CD4-positive, CD25-positive, alpha-beta regulatory T cell (primary cell): ENCODE data around the gene ATP6V1B1. TPM values are rescaled to one million over a fixed set of nuclear protein-coding genes. Genes with fewer than 3 reads are reported as not detected.

Experiments
- ATAC-seq, 2 donors: fragments of 150-1000 bp; cut with Tn5 transposase; one replicate each; pipeline ENCODE4 v1.10.0; 2021; ENCODE audit warnings: low read depth in 2 of 2, moderate number of reproducible peaks in 2 of 2, moderate library complexity in 1 of 2
- DNase-seq, 3 donors: peaks; one replicate each; pipeline versions ENCODE4 v3.0.0 to v3.0.0-alpha.2; 2012 to 2022; ENCODE audit warnings: mixed read lengths in 1 of 3
- H3K27ac ChIP-seq: one replicate; pipeline ENCODE4 v1.7.0; 2013; ENCODE audit warnings: mild to moderate bottlenecking, low read length; ENCODE audit not compliant: insufficient read depth, poor library complexity, severe bottlenecking
- H3K27me3 ChIP-seq: one replicate; pipeline ENCODE4 v1.7.0; 2013; ENCODE audit warnings: low read length; ENCODE audit not compliant: control insufficient read depth, insufficient read depth
- H3K36me3 ChIP-seq: one replicate; pipeline ENCODE4 v1.7.0; 2013; ENCODE audit warnings: mild to moderate bottlenecking, low read length, moderate library complexity; ENCODE audit not compliant: control insufficient read depth, insufficient read depth
- H3K4me1 ChIP-seq: 2 replicates; pipeline ENCODE4 v1.7.0; 2013; ENCODE audit warnings: mild to moderate bottlenecking, low read length; ENCODE audit not compliant: insufficient read depth, control insufficient read depth, poor library complexity, severe bottlenecking
- H3K4me3 ChIP-seq: one replicate; pipeline ENCODE4 v1.7.0; 2013; ENCODE audit warnings: low read depth, mild to moderate bottlenecking, low read length, moderate library complexity
- H3K9me3 ChIP-seq, 2 experiments: 1 replicate in 1 of 2; 2 replicates in 1 of 2; pipeline ENCODE4 v1.7.0; 2013; ENCODE audit warnings: low read length in 2 of 2, mild to moderate bottlenecking in 1 of 2, moderate library complexity in 1 of 2; ENCODE audit not compliant: control insufficient read depth in 2 of 2
- H3K27ac Mint-ChIP-seq, 3 donors: one replicate each; pipeline ENCODE4 v1.8.0; 2020 to 2022; ENCODE audit warnings: mild to moderate bottlenecking in 3 of 3, mixed read lengths in 3 of 3, moderate library complexity in 2 of 3
- H3K27me3 Mint-ChIP-seq: one replicate; pipeline ENCODE4 v1.8.0; 2022; ENCODE audit warnings: mild to moderate bottlenecking, mixed read lengths
- H3K36me3 Mint-ChIP-seq: one replicate; pipeline ENCODE4 v1.8.0; 2020; ENCODE audit warnings: mixed read lengths
- H3K4me1 Mint-ChIP-seq, 4 donors: one replicate each; pipeline ENCODE4 v1.8.0; 2020 to 2022; ENCODE audit warnings: mixed read lengths in 4 of 4, mild to moderate bottlenecking in 1 of 4
- H3K4me3 Mint-ChIP-seq, 4 donors: one replicate each; pipeline ENCODE4 v1.8.0; 2020 to 2022; ENCODE audit warnings: mild to moderate bottlenecking in 4 of 4, mixed read lengths in 4 of 4, moderate library complexity in 3 of 4
- H3K9me3 Mint-ChIP-seq, 7 donors: one replicate each; pipeline ENCODE4 v1.8.0; 2020 to 2022; ENCODE audit warnings: mixed read lengths in 7 of 7, mild to moderate bottlenecking in 3 of 7, moderate library complexity in 2 of 7
- polyA plus RNA-seq, 4 donors: library from polyadenylated mRNA; unstranded; fragments of 300-500 nt; fragmentation: Illumina TruSeq; gene quantifications; one replicate each; pipeline ENCODE4 v1.2.3, GENCODE V29; 2021
- total RNA-seq: library from RNA; stranded (reverse); gene quantifications from one replicate; pipeline ENCODE4 v1.2.3, GENCODE V29; 2022

Gene ATP6V1B1
- total and polyA plus RNA-seq, 5 donors from 2014 or later: not detected

DNA sequence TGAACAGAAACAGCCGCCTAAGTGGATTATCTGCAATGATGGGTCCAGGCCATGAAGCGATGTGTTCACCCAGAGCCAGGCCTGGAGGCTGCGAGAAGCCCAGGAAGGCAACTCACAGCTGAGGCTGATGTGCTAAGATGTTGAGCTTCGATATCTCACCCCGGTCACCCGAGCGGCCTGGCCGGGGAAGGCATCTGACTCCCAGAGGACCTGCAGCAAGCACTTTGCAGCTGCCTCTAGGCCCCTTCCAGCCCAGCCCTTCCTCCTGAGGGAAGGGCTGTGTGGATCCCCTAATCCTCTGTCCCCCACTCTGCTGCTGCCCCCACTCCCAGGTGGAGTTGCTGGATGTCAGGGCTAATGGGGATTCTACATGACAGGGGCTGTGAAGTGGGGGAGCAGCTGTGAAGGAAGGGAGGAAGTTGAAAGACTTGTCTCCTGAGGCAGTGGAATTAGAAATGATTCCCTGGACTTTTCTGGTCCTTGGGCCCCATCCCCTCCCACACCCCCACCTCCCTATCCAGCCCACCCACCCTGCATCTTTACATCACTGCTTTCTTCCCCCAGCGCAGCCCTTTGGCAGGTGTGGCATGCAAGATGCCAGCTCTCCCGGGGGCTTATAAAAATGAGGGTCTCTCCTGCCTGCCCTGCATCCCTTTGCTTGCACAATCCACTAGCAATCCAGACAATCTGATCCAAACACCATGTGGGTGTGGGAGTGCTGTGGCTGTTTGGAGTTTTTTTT lies 4.3 kb downstream of the ATP6V1B1 start:
- no peaks in the 10 kb centered on the region for H3K4me1 ChIP-seq
- H3K9me3 ChIP-seq: no peaks in the 10 kb centered on the region
- Mint-ChIP-seq H3K27ac (no peak overlapping the region), H3K4me3 (no peak overlapping the region), H3K4me1 (no peaks in the 10 kb centered on the region), H3K9me3 (no peaks in the 10 kb centered on the region), H3K36me3 (no peaks in the 10 kb centered on the region), H3K27me3 (peaks cover 21% of the 10 kb centered on the region)
- H3K4me3 ChIP-seq: no peak overlapping the region
- H3K36me3 ChIP-seq: no peaks in the 10 kb centered on the region
- ATAC-seq (no peak), DNase-seq (no peak)
- no peak overlapping the region for H3K27ac ChIP-seq
- no peaks in the 10 kb centered on the region for H3K27me3 ChIP-seq

DNA sequence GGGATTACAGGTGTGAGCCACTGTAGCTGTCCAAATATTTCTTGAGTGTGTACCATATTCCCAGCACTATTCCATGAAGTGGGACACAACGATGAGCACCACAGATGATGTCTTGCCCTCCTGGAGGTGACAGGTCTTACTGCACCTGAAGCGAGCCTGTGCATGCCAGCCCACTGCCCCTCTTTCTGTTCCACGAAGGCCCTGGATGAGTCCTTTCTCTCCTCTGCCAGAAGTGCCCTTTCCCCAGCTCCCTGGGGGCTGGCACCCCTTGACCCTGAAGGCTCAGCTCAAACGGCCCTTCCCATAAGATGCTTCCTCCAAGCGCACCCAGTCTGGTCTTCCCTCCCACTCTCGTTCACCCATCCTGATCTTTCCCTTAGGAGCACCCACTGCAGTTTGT lies 5.5 kb downstream of the ATP6V1B1 start:
- DNase-seq (no peak), ATAC-seq (no peak)
- no peaks in the 10 kb centered on the region for H3K27me3 ChIP-seq
- H3K9me3 ChIP-seq: no peaks in the 10 kb centered on the region
- H3K27me3 Mint-ChIP-seq: peaks cover 22% of the 10 kb centered on the region
- H3K27ac ChIP-seq: no peak overlapping the region
- no peaks in the 10 kb centered on the region for H3K4me1 Mint-ChIP-seq
- H3K4me1 ChIP-seq: no peaks in the 10 kb centered on the region
- H3K4me3 Mint-ChIP-seq: no peak overlapping the region
- no peak overlapping the region for H3K4me3 ChIP-seq
- H3K27ac Mint-ChIP-seq: no peak overlapping the region
- no peaks in the 10 kb centered on the region for H3K36me3 Mint-ChIP-seq
- H3K9me3 Mint-ChIP-seq: no peaks in the 10 kb centered on the region
- no peaks in the 10 kb centered on the region for H3K36me3 ChIP-seq

DNA sequence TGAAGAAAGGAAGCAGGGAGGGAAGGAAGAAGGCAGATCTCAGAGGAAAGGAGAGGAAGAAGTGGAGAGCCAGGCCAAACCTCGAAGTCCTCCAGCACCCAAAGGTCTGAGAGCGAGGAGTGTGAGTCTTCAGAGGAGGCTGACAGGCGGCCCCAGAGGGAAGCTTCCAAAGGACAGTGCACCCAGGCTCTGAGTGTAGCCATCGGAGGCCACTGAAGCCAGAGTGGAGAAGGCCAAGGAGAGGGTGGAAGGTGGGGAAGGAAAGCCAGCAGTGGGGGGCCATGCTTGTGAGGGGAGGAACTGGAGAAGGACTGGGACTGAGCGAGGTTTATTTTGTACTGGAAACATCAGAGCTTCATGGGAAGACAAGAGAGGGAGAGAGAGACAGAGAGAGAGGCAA lies 6.0 kb downstream of the ATP6V1B1 start:
- H3K4me1 ChIP-seq: no peaks in the 10 kb centered on the region
- Mint-ChIP-seq H3K4me3 (no peak overlapping the region), H3K36me3 (no peaks in the 10 kb centered on the region), H3K9me3 (no peaks in the 10 kb centered on the region), H3K27me3 (peaks cover 24% of the 10 kb centered on the region), H3K27ac (no peak overlapping the region), H3K4me1 (peaks cover 0 to 1% (median under 1%) of the 10 kb centered on the region in 4 donors)
- DNase-seq: no peak
- ATAC-seq: no peak
- no peak overlapping the region for H3K4me3 ChIP-seq
- no peaks in the 10 kb centered on the region for H3K9me3 ChIP-seq
- no peaks in the 10 kb centered on the region for H3K36me3 ChIP-seq
- H3K27me3 ChIP-seq: peaks cover 2% of the 10 kb centered on the region
- no peak overlapping the region for H3K27ac ChIP-seq

DNA sequence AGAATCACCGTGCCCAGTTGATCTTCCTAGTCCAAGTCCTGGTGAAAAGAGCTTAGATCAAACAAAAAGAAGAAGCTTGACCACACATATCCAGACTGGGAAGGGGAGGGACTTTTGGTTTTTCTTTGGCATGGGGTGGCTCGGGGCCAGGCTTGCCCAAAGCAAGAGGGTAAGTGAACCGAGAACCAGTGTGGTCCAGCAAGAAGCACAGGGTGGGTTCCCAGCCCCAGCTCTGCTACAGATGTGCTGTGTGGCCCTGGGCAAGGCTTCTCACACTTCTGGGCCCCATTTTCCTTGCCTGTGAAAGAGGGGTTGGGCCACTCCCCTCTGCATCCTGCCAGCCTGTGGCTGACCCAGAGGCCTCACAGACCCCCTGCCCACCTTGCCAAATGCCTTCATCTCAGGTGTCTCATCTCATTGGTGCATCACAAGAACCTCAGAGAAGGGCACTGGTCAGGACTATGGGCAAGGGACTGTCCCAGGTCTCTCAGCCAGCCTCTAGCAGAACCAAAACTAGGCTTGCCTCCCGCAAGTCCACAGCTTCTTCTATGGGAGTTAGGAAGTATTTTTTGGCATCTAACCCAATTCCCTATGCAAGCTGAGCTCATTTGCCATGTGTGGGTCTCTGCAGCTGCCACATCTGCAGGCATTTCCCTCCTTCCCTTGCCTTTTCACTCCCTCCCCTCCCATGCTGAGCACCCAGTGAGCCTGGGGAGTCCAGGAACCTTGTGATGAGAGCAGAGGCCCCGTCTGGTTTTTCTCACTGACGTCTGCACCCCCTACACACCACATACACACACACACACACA lies 6.9 kb downstream of the ATP6V1B1 start:
- Mint-ChIP-seq H3K27me3 (peaks cover 33% of the 10 kb centered on the region), H3K36me3 (no peaks in the 10 kb centered on the region), H3K4me3 (no peak overlapping the region), H3K4me1 (peaks cover 0 to 8% (median 3%) of the 10 kb centered on the region in 4 donors), H3K27ac (no peak overlapping the region), H3K9me3 (no peaks in the 10 kb centered on the region)
- no peak overlapping the region for H3K27ac ChIP-seq
- no peaks in the 10 kb centered on the region for H3K36me3 ChIP-seq
- DNase-seq: no peak
- H3K4me3 ChIP-seq: no peak overlapping the region
- no peak for ATAC-seq
- H3K4me1 ChIP-seq: no peaks in the 10 kb centered on the region
- peaks cover 2% of the 10 kb centered on the region for H3K27me3 ChIP-seq
- H3K9me3 ChIP-seq: no peaks in the 10 kb centered on the region

DNA sequence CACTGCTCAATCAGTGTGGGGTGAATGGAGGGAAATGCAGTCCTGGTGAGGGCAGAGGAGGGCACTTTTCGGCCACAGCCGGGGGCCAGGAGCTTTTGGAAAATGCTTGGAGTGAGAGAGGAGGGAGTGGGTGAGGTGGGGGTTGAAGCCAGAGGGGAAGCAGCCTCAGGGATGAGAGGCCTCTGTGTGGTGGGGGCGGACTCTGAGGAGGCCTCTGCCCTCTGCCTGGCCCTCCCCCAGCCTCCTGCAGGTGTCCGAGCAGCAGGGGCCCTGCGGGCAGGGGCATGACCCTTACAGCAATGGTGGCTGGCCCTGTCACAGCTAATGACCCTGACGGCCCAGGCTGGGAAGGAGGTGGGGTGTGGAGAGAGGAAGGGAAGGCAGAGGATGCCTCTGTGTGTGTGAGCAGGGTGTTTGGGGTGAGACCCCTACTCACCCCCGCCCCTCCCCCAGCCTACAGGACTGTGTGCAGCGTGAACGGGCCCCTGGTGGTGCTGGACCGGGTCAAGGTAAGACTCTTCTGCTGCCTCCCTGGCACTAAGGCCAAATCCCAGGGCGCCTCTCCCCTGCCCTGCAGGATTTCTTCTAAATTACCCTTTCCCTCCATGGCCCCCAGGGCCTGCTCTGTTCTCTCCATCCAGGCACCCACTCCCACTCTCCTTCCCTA lies 7.6 kb downstream of the ATP6V1B1 start:
- H3K4me1 ChIP-seq: peaks cover 3% of the 10 kb centered on the region
- no peaks in the 10 kb centered on the region for H3K36me3 ChIP-seq
- no peak overlapping the region for H3K4me3 Mint-ChIP-seq
- H3K27ac Mint-ChIP-seq: no peak overlapping the region
- no peaks in the 10 kb centered on the region for H3K36me3 Mint-ChIP-seq
- peaks cover 5% of the 10 kb centered on the region for H3K27me3 ChIP-seq
- H3K4me3 ChIP-seq: no peak overlapping the region
- H3K9me3 ChIP-seq: no peaks in the 10 kb centered on the region
- peaks cover 0 to 15% (median 9%) of the 10 kb centered on the region in 4 donors for H3K4me1 Mint-ChIP-seq
- H3K27me3 Mint-ChIP-seq: peaks cover 40% of the 10 kb centered on the region
- no peak overlapping the region for H3K27ac ChIP-seq
- no peaks in the 10 kb centered on the region for H3K9me3 Mint-ChIP-seq
- ATAC-seq (no peak), DNase-seq (no peak)

DNA sequence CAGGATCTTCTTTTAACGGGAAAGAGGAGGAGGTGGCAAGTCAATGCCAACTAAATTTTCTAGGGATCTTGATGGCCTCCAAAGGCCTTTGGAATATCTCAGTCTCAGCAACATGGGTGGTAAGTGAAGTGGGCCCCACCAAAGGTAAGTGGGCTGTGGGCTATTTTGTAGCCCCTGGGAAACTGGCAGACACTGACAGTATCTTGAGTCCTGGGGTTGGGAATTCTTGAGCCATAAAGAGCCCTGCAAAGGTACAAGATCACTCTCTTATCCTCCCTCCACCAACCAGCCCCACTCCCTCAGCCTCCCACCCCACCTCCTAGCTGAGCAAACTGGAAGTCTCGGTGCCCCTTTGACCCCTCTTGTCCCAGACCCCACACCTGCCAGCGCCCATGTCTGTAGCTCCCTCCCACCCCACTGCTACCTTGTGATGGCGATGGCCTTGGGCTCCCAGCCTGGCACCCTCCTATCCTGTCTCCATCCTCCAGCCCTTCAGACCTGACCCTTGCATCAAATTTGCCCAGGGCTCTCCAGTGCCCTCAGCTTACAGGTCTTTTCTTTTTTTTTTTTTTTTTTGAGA lies 8.5 kb downstream of the ATP6V1B1 start:
- no peak overlapping the region for H3K27ac Mint-ChIP-seq
- H3K27me3 ChIP-seq: peaks cover 5% of the 10 kb centered on the region
- no peak for DNase-seq

DNA sequence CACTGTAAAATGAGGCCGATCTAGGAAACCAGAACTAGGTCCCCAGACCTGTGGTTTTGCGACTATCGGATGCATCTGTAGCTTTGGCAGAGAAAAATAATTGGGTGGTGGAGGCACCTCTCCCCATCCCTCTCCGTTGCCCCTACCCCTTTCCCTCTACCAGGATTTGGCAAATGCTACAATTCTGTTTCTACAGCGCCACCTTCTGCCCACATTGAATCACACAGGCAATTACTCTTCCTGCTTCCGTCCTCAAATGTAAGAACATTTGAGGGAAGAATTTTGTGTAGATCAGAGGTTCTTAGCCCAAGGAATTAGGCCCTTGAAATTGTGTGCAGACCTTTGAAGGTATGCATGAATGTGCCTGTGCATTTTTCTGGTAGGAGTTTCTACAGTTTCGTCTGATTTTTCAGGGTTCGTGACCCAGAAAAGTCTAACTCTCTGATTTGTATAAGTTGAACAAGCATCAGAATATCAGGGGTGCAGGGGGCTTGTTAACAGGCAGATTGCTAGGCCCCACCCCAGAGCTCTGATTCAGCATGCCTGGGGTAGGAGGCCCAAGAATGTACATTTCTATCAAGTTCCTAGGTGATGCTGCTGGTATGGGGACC lies 11.2 kb downstream of the ATP6V1B1 start:
- Histone ChIP-seq H3K36me3 (no peaks in the 10 kb centered on the region), H3K27ac (no peak overlapping the region), H3K4me3 (no peak overlapping the region), H3K4me1 (peaks cover 7% of the 10 kb centered on the region), H3K9me3 (no peaks in the 10 kb centered on the region), H3K27me3 (peaks cover 7% of the 10 kb centered on the region)
- Mint-ChIP-seq H3K27ac (no peak overlapping the region), H3K4me3 (no peak overlapping the region), H3K9me3 (no peaks in the 10 kb centered on the region), H3K27me3 (peaks cover 34% of the 10 kb centered on the region), H3K36me3 (no peaks in the 10 kb centered on the region), H3K4me1 (peaks cover 0 to 25% (median 11%) of the 10 kb centered on the region in 4 donors)
- DNase-seq (peak; percentile 25 to 67 (median 34)), ATAC-seq (no peak)

More for the DNA sequence above, 8.5 kb downstream of the ATP6V1B1 start:
- Histone ChIP-seq H3K36me3 (no peaks in the 10 kb centered on the region), H3K4me3 (no peak overlapping the region), H3K27ac (no peak overlapping the region), H3K9me3 (no peaks in the 10 kb centered on the region), H3K4me1 (peaks cover 7% of the 10 kb centered on the region)
- no peaks in the 10 kb centered on the region for H3K36me3 Mint-ChIP-seq
- peaks cover 38% of the 10 kb centered on the region for H3K27me3 Mint-ChIP-seq
- H3K4me1 Mint-ChIP-seq: peaks cover 0 to 19% (median 11%) of the 10 kb centered on the region in 4 donors
- no peak overlapping the region for H3K4me3 Mint-ChIP-seq
- no peaks in the 10 kb centered on the region for H3K9me3 Mint-ChIP-seq
- ATAC-seq: no peak
